Omental fat pad (tissue), 4 donors: ENCODE results near the gene PDE6D. TPM values are rescaled to one million over a fixed set of nuclear protein-coding genes. Genes with fewer than 3 reads are reported as not detected.

Experiments
- ATAC-seq: fragments of 150-250 bp; one replicate; pipeline ENCODE4 v1.9.1; 2016; ENCODE audit warnings: mild to moderate bottlenecking, moderate library complexity; ENCODE audit not compliant: low FRiP score
- DNase-seq: peaks from one replicate; pipeline ENCODE4 v3.0.0-alpha.2; 2019; ENCODE audit warnings: low spot score
- CTCF ChIP-seq, 3 donors: fragments of 450-650 bp; IDR thresholded peaks; one replicate each; pipeline ENCODE4 v1.5.1; 2016 to 2017; ENCODE audit warnings: antibody characterized with exemption in 3 of 3, mild to moderate bottlenecking in 3 of 3, moderate library complexity in 2 of 3
- total RNA-seq, 4 donors: library from RNA; depleted of rRNA; stranded (reverse); fragments of >200 nt; gene quantifications; one replicate each; pipeline ENCODE4 v1.1.0, GENCODE V29; 2016

The PDE6D gene
- total RNA-seq, 4 donors from 2014 or later: 13.8 to 38.8 (median 17.9) TPM

GRCh38 chr2:231718799-231719198 is 62.3 kb downstream of the PDE6D start:
- ATAC-seq (no peak), DNase-seq (no peak)
- no peak for TF ChIP-seq CTCF (IDR thresholded peaks at IDR 0.05)

GRCh38 chr2:231717281-231718171 is 63.6 kb downstream of the PDE6D start:
- DNase-seq: no peak
- no peak for ATAC-seq
- TF ChIP-seq CTCF (IDR thresholded peaks at IDR 0.05): no peak

GRCh38 chr2:231716666-231717280 is 64.3 kb downstream of the PDE6D start:
- DNase-seq (no peak), ATAC-seq (no peak)
- TF ChIP-seq CTCF (IDR thresholded peaks at IDR 0.05): no peak

GRCh38 chr2:231715988-231716616 is 65.0 kb downstream of the PDE6D start:
- peak; percentile 4 for ATAC-seq
- no peak for DNase-seq
- TF ChIP-seq CTCF (IDR thresholded peaks at IDR 0.05): no peak

- TF ChIP-seq CTCF (IDR thresholded peaks at IDR 0.05): no peak
- DNase-seq (no peak), ATAC-seq (no peak)
Observed at GRCh38 chr2:231715499-231715837, 65.6 kb downstream of the PDE6D start.

- DNase-seq (peak; percentile 82), ATAC-seq (peak; percentile 29)
- TF ChIP-seq CTCF (IDR thresholded peaks at IDR 0.05): peak in 2 of 3 donors; percentile 61 to 67
Observed at GRCh38 chr2:231714639-231715498, 66.2 kb downstream of the PDE6D start.
